Osteocyte (in vitro differentiated cells): Measurements from ENCODE around the gene RHBDL3. TPM values are rescaled to one million over a fixed set of nuclear protein-coding genes. Genes with fewer than 3 reads are reported as not detected.

Experiments used
- DNase-seq: peaks from one replicate; pipeline ENCODE4 v3.0.0; 2021; ENCODE audit warnings: mixed read lengths; ENCODE audit not compliant: unreplicated experiment; ENCODE audit errors: extremely low spot score
- H3K27ac Mint-ChIP-seq: one replicate; pipeline ENCODE4 v1.8.0; 2021; ENCODE audit warnings: mild to moderate bottlenecking, mixed read lengths; ENCODE audit not compliant: unreplicated experiment
- H3K27me3 Mint-ChIP-seq: one replicate; pipeline ENCODE4 v1.8.0; 2021; ENCODE audit warnings: mixed read lengths; ENCODE audit not compliant: unreplicated experiment
- H3K36me3 Mint-ChIP-seq: one replicate; pipeline ENCODE4 v1.8.0; 2021; ENCODE audit warnings: mixed read lengths; ENCODE audit not compliant: unreplicated experiment
- H3K4me1 Mint-ChIP-seq: one replicate; pipeline ENCODE4 v1.8.0; 2021; ENCODE audit warnings: mixed read lengths; ENCODE audit not compliant: unreplicated experiment
- H3K4me3 Mint-ChIP-seq: one replicate; pipeline ENCODE4 v1.8.0; 2021; ENCODE audit warnings: mild to moderate bottlenecking, moderate library complexity, mixed read lengths; ENCODE audit not compliant: unreplicated experiment
- H3K9me3 Mint-ChIP-seq: one replicate; pipeline ENCODE4 v1.8.0; 2021; ENCODE audit warnings: mixed read lengths; ENCODE audit not compliant: unreplicated experiment
- total RNA-seq: library from RNA; stranded (reverse); gene quantifications from 2 replicates; pipeline ENCODE4 v1.2.1, GENCODE V29; 2021
- TF ChIP-seq, protein P1 (sequence below): fragments of 200-600 bp; sonication (generic); IDR thresholded peaks from 2 replicates; pipeline ENCODE4 v1.5.0; 2021; ENCODE audit warnings: antibody characterized with exemption, mild to moderate bottlenecking, moderate library complexity

The RHBDL3 gene
- total RNA-seq, 1 donor from 2014 or later = 0.11 TPM

DNA sequence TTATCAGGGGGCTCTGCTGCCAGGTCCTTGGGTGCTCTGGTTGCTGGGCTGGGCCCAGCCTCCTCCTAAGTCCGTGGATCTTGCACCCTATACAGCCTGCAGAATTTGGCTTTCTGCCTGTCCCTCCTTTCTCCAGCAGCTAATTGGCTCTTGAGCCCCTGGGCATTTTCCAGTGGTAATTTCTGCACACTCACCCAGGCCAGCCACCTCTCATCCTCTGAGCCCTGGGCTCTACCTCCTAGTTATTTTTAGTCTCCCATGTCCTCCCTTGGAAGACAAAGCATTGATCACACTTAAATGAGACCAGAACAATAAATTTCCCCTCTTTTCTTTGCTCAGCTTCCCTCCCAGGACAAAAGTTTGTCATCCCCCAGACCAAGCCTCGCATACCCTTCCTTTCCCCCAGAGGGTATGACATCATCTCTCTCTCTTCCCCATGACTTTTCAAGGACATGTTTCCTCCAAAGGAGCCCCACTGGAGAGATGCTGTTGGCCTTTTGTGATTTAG lies 38.2 kb downstream of the RHBDL3 start:
- TF ChIP-seq, protein P1, sequence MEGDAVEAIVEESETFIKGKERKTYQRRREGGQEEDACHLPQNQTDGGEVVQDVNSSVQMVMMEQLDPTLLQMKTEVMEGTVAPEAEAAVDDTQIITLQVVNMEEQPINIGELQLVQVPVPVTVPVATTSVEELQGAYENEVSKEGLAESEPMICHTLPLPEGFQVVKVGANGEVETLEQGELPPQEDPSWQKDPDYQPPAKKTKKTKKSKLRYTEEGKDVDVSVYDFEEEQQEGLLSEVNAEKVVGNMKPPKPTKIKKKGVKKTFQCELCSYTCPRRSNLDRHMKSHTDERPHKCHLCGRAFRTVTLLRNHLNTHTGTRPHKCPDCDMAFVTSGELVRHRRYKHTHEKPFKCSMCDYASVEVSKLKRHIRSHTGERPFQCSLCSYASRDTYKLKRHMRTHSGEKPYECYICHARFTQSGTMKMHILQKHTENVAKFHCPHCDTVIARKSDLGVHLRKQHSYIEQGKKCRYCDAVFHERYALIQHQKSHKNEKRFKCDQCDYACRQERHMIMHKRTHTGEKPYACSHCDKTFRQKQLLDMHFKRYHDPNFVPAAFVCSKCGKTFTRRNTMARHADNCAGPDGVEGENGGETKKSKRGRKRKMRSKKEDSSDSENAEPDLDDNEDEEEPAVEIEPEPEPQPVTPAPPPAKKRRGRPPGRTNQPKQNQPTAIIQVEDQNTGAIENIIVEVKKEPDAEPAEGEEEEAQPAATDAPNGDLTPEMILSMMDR = no peak
- Mint-ChIP-seq H3K36me3 (no peaks in the 10 kb centered on the region), H3K27ac (no peak overlapping the region), H3K9me3 (no peaks in the 10 kb centered on the region), H3K4me3 (no peak overlapping the region), H3K4me1 (peaks cover 15% of the 10 kb centered on the region), H3K27me3 (peaks cover 3% of the 10 kb centered on the region)
- no peak for DNase-seq

GRCh38 chr17:32305049-32305448 lies 39.4 kb downstream of the RHBDL3 start:
- TF ChIP-seq, protein P1 = no peak
- no peaks in the 10 kb centered on the region for H3K36me3 Mint-ChIP-seq
- peaks cover 12% of the 10 kb centered on the region for H3K4me1 Mint-ChIP-seq
- no peak overlapping the region for H3K4me3 Mint-ChIP-seq
- H3K27me3 Mint-ChIP-seq = peaks cover 3% of the 10 kb centered on the region
- no peak for DNase-seq
- H3K9me3 Mint-ChIP-seq = no peaks in the 10 kb centered on the region
- no peak overlapping the region for H3K27ac Mint-ChIP-seq

- Mint-ChIP-seq H3K27me3 (peaks cover 3% of the 10 kb centered on the region), H3K27ac (no peak overlapping the region), H3K36me3 (no peaks in the 10 kb centered on the region), H3K9me3 (no peaks in the 10 kb centered on the region), H3K4me3 (no peak overlapping the region), H3K4me1 (peaks cover 19% of the 10 kb centered on the region)
- TF ChIP-seq, protein P1 = no peak
- no peak for DNase-seq
Observed at GRCh38 chr17:32307658-32308057, 42.0 kb downstream of the RHBDL3 start.

DNA sequence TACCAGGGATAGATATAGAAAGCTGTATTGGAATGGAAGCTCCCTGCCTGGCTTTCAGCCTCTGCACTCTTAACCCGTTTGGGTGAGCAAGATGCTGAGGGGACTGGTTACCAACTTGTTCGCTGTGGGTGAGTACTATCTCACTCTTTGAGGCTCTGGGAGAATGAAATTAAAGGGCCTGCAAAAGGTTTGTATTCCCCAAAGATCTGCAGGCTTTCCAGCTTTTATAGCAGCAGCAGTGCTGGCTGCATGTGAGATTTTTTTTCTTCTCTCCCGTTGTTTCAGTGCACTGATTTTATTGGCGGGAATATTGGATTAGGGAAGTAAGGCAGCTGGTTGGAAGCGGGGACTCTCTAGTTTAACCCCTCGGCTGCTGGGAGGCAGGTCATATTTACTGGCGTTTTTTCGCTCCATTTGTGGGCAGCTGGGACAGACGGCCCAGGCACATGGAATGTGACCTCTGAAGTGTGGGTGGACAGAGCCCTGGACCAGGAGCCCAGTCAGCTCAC lies 45.5 kb downstream of the RHBDL3 start:
- Mint-ChIP-seq H3K27ac (no peak overlapping the region), H3K9me3 (no peaks in the 10 kb centered on the region), H3K27me3 (peaks cover 18% of the 10 kb centered on the region), H3K36me3 (no peaks in the 10 kb centered on the region), H3K4me1 (peaks cover 7% of the 10 kb centered on the region), H3K4me3 (no peak overlapping the region)
- no peak for DNase-seq
- TF ChIP-seq, protein P1 = no peak

GRCh38 chr17:32314636-32315035 lies 49.0 kb downstream of the RHBDL3 start:
- Mint-ChIP-seq H3K9me3 (no peaks in the 10 kb centered on the region), H3K4me3 (no peak overlapping the region), H3K36me3 (no peaks in the 10 kb centered on the region), H3K4me1 (peaks cover 7% of the 10 kb centered on the region), H3K27ac (no peak overlapping the region), H3K27me3 (peaks cover 21% of the 10 kb centered on the region)
- TF ChIP-seq, protein P1 = no peak
- DNase-seq = no peak
